NB4 (cell line): ENCODE measurements around the gene MYH15.

Experiments used
- DNase-seq: peaks from one replicate; pipeline ENCODE4 v3.0.0; 2010; ENCODE audit warnings: low read depth
- H3K4me3 ChIP-seq: one replicate; pipeline ENCODE4 v1.5.1; 2011; ENCODE audit warnings: mild to moderate bottlenecking, low read depth, low read length, moderate library complexity
- CTCF ChIP-seq: IDR thresholded peaks from one replicate; pipeline ENCODE4 v1.5.1; 2012; ENCODE audit warnings: low read depth, low read length
- MYC ChIP-seq: IDR thresholded peaks from 2 replicates; pipeline ENCODE4 v1.6.1; 2011; ENCODE audit warnings: low read depth, low read length
- POLR2A ChIP-seq: IDR thresholded peaks from 2 replicates; pipeline ENCODE4 v1.6.1; 2011; ENCODE audit warnings: mild to moderate bottlenecking; ENCODE audit not compliant: insufficient read length; ENCODE audit errors: extremely low read depth
- TF ChIP-seq, protein P1 (sequence below): IDR thresholded peaks from 2 replicates; pipeline ENCODE4 v1.6.1; 2011; ENCODE audit warnings: low read depth, low read length

The MYH15 gene

GRCh38 chr3:108416111-108416869, 94.1 kb downstream of the MYH15 start:
- no peak for TF ChIP-seq MYC
- no peak for DNase-seq
- no peak overlapping the region for H3K4me3 ChIP-seq

DNA sequence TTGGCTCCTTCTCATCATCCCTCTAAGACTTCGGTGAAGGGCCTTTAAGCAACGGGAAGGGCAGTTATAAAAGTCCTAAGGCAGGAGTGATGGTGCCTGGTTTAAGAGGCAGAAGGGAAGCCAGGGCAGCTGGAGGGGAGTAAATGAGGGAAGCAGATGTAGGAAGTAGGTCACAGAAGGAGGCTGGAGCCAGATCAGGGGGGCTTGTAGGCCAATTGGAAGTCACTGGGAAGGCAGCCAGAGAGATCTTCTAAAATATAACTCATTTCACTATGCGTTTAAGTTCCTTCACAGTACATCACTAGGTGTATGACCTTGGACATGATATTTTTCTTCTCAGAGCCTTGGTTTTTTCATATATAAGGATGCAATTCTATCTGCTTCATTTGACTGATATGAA, 94.7 kb downstream of the MYH15 start:
- H3K4me3 ChIP-seq: no peak overlapping the region
- TF ChIP-seq, protein P1, sequence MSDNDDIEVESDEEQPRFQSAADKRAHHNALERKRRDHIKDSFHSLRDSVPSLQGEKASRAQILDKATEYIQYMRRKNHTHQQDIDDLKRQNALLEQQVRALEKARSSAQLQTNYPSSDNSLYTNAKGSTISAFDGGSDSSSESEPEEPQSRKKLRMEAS: no peak
- TF ChIP-seq CTCF (no peak), POLR2A (no peak), MYC (no peak)
- no peak for DNase-seq

DNA sequence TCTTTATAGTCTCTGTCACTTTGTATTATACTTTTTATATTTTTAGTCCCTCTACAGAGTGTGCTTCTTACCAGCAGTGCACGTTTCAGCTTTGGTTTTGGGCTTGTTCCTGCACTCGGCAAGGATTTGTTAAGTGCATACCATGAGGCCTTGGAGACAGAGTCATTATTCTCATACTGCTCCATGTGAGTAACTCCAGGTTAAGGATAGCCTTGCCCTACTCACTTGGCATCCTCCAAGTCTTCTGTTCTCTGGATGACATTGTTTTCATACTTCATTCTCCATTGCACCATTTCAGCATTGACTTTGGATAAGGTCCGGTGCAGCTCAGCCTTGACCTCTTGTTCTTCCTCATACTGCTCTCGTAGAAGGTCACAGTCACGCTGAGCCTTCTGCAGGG, 96.4 kb downstream of the MYH15 start:
- TF ChIP-seq CTCF (no peak), MYC (no peak), POLR2A (no peak)
- TF ChIP-seq, protein P1: no peak
- no peak for DNase-seq
- H3K4me3 ChIP-seq: no peak overlapping the region

DNA sequence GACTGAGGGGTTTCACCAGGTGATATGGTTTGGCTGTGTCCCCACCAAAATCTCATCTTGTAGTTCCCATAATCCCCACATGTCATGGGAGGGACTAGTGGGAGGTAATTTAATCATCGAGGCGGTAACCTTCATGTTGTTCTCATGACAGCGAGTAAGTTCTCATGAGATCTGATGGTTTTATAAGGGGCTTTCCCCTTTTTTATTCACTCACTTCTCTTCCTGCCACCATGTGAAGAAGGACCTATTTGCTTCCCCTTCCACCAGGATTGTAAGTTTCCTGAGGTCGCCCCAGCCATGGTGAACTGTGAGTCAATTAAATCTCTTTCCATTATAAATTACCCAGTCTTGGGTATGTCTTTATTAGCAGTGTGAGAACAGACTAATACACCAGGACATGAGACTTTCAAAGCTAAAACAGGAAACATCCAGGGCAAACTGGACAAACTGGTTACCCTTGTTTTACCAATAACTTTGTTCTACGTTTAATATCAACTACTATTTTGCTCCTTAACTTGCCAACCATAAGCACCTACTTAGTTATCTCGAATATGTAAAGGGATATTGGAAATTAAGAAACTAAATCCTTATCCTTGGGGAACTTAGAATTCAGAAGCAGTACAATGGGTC, 98.2 kb downstream of the MYH15 start:
- no peak for DNase-seq
- TF ChIP-seq, protein P1: no peak
- TF ChIP-seq MYC (no peak), POLR2A (no peak), CTCF (no peak)
- H3K4me3 ChIP-seq: no peak overlapping the region

- no peak overlapping the region for H3K4me3 ChIP-seq
- no peak for DNase-seq
- TF ChIP-seq POLR2A (no peak), MYC (no peak), CTCF (no peak)
- TF ChIP-seq, protein P1: no peak
Observed at GRCh38 chr3:108410531-108410984, 99.8 kb downstream of the MYH15 start.

DNA sequence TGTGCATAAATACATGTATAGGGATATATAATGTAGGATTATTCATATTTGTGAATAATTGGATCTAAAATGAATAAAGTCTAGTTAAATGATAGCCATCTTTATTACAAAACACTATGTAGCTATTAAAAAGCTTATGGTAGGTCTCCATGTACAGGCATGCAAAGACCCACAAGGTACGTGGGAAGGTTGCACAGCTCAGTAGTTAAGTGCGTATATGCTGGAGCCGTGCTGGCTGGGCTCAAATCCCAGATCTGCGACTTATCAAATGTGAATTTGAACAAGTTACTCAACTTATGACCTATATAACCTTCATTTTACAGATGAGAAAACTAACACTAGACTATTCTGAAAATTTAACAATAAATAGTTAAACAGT, 100.6 kb downstream of the MYH15 start:
- TF ChIP-seq, protein P1: no peak
- no peak overlapping the region for H3K4me3 ChIP-seq
- DNase-seq: no peak
